ENCODE results near the gene YARS2. TPM values are rescaled to one million over a fixed set of nuclear protein-coding genes. Genes with fewer than 3 reads are reported as not detected.

YARS2 gene
- total and polyA plus RNA-seq, 2 experiments from 2014 or later: 73.0 to 76.7 TPM

DNA sequence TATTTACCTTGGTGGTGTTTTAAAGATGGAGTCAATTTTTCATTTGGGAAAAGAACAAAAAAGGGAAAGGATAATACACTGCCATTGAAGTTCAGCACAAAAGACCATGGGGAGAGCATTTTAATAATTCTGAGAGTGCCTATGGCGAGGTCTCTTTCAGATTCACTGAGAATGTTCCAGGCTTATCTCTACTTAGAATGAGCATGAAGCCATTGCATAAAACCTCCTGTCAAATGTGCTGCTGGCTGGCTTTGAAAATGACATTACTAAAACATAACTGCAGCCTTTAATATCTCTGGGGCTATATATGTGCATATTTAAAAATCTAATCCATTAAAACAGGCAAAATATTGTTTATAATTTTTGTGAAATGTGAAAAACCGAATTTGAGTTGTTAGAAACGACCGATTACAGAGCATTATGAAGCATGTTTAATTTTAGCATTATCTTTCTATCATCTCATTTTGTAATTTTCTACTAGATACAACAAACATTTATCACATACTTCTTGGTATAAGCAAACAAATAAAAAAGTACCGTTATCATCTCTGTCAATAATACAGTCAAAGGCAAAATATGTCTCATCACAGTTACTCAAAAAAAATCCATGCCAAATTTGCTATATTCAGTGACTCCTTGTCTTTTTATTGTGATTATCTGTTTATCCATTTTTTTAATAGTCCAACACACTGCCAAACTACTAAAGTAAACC, 45.7 kb upstream of the YARS2 start:
- Histone ChIP-seq H3K9me2 (ENCODE audit: insufficient read depth) (no peaks in the 10 kb centered on the region), H3K27me3 (ENCODE audit: insufficient read depth) (no peaks in the 10 kb centered on the region), H3F3A (replicated peaks; ENCODE audit: low read depth) (no peaks in the 10 kb centered on the region), H3K27ac (ENCODE audit: low read depth) (no peak overlapping the region), H3K4me2 (no peak overlapping the region), H3K36me3 (ENCODE audit: insufficient read depth) (0 out of 2 replicates have a peak, but pooled peaks cover 10% of the 10 kb centered on the region), H3K4me3 (no peak overlapping the region), H4K20me1 (replicated peaks; ENCODE audit: insufficient read depth) (no peaks in the 10 kb centered on the region), H3K4me1 (ENCODE audit: insufficient read depth) (no peaks in the 10 kb centered on the region), H2AFZ (no peak overlapping the region), H3K79me2 (replicated peaks; ENCODE audit: insufficient read depth) (no peaks in the 10 kb centered on the region)
- no peak for TF ChIP-seq NANOG (IDR thresholded peaks at IDR 0.05; ENCODE audit: borderline replicate concordance)
- no peak for TF ChIP-seq POLR2AphosphoS5 (IDR thresholded peaks at IDR 0.05; ENCODE audit: low read depth)
- TF ChIP-seq, protein P1, sequence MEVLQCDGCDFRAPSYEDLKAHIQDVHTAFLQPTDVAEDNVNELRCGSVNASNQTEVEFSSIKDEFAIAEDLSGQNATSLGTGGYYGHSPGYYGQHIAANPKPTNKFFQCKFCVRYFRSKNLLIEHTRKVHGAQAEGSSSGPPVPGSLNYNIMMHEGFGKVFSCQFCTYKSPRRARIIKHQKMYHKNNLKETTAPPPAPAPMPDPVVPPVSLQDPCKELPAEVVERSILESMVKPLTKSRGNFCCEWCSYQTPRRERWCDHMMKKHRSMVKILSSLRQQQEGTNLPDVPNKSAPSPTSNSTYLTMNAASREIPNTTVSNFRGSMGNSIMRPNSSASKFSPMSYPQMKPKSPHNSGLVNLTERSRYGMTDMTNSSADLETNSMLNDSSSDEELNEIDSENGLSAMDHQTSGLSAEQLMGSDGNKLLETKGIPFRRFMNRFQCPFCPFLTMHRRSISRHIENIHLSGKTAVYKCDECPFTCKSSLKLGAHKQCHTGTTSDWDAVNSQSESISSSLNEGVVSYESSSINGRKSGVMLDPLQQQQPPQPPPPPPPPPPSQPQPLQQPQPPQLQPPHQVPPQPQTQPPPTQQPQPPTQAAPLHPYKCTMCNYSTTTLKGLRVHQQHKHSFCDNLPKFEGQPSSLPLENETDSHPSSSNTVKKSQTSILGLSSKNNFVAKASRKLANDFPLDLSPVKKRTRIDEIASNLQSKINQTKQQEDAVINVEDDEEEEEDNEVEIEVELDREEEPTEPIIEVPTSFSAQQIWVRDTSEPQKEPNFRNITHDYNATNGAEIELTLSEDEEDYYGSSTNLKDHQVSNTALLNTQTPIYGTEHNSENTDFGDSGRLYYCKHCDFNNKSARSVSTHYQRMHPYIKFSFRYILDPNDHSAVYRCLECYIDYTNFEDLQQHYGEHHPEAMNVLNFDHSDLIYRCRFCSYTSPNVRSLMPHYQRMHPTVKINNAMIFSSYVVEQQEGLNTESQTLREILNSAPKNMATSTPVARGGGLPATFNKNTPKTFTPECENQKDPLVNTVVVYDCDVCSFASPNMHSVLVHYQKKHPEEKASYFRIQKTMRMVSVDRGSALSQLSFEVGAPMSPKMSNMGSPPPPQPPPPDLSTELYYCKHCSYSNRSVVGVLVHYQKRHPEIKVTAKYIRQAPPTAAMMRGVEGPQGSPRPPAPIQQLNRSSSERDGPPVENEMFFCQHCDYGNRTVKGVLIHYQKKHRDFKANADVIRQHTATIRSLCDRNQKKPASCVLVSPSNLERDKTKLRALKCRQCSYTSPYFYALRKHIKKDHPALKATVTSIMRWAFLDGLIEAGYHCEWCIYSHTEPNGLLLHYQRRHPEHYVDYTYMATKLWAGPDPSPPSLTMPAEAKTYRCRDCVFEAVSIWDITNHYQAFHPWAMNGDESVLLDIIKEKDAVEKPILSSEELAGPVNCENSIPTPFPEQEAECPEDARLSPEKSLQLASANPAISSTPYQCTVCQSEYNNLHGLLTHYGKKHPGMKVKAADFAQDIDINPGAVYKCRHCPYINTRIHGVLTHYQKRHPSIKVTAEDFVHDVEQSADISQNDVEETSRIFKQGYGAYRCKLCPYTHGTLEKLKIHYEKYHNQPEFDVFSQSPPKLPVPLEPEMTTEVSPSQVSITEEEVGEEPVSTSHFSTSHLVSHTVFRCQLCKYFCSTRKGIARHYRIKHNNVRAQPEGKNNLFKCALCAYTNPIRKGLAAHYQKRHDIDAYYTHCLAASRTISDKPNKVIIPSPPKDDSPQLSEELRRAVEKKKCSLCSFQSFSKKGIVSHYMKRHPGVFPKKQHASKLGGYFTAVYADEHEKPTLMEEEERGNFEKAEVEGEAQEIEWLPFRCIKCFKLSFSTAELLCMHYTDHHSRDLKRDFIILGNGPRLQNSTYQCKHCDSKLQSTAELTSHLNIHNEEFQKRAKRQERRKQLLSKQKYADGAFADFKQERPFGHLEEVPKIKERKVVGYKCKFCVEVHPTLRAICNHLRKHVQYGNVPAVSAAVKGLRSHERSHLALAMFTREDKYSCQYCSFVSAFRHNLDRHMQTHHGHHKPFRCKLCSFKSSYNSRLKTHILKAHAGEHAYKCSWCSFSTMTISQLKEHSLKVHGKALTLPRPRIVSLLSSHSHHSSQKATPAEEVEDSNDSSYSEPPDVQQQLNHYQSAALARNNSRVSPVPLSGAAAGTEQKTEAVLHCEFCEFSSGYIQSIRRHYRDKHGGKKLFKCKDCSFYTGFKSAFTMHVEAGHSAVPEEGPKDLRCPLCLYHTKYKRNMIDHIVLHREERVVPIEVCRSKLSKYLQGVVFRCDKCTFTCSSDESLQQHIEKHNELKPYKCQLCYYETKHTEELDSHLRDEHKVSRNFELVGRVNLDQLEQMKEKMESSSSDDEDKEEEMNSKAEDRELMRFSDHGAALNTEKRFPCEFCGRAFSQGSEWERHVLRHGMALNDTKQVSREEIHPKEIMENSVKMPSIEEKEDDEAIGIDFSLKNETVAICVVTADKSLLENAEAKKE (CRISPR knock-in tag; IDR thresholded peaks at IDR 0.05): no peak
- TF ChIP-seq, protein P2, sequence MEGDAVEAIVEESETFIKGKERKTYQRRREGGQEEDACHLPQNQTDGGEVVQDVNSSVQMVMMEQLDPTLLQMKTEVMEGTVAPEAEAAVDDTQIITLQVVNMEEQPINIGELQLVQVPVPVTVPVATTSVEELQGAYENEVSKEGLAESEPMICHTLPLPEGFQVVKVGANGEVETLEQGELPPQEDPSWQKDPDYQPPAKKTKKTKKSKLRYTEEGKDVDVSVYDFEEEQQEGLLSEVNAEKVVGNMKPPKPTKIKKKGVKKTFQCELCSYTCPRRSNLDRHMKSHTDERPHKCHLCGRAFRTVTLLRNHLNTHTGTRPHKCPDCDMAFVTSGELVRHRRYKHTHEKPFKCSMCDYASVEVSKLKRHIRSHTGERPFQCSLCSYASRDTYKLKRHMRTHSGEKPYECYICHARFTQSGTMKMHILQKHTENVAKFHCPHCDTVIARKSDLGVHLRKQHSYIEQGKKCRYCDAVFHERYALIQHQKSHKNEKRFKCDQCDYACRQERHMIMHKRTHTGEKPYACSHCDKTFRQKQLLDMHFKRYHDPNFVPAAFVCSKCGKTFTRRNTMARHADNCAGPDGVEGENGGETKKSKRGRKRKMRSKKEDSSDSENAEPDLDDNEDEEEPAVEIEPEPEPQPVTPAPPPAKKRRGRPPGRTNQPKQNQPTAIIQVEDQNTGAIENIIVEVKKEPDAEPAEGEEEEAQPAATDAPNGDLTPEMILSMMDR (conservative IDR thresholded peaks at IDR 0.05; ENCODE audit: low read depth in 2 of 2): no peak
- TF ChIP-seq, protein P3, sequence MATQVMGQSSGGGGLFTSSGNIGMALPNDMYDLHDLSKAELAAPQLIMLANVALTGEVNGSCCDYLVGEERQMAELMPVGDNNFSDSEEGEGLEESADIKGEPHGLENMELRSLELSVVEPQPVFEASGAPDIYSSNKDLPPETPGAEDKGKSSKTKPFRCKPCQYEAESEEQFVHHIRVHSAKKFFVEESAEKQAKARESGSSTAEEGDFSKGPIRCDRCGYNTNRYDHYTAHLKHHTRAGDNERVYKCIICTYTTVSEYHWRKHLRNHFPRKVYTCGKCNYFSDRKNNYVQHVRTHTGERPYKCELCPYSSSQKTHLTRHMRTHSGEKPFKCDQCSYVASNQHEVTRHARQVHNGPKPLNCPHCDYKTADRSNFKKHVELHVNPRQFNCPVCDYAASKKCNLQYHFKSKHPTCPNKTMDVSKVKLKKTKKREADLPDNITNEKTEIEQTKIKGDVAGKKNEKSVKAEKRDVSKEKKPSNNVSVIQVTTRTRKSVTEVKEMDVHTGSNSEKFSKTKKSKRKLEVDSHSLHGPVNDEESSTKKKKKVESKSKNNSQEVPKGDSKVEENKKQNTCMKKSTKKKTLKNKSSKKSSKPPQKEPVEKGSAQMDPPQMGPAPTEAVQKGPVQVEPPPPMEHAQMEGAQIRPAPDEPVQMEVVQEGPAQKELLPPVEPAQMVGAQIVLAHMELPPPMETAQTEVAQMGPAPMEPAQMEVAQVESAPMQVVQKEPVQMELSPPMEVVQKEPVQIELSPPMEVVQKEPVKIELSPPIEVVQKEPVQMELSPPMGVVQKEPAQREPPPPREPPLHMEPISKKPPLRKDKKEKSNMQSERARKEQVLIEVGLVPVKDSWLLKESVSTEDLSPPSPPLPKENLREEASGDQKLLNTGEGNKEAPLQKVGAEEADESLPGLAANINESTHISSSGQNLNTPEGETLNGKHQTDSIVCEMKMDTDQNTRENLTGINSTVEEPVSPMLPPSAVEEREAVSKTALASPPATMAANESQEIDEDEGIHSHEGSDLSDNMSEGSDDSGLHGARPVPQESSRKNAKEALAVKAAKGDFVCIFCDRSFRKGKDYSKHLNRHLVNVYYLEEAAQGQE (IDR thresholded peaks at IDR 0.05; ENCODE audit: unreplicated experiment): no peak
- TF ChIP-seq ZNF114 (CRISPR knock-in tag; IDR thresholded peaks at IDR 0.05): no peak
- Mint-ChIP-seq H3K27ac (no peak overlapping the region), H3K4me1 (no peaks in the 10 kb centered on the region), H3K4me3 (no peak overlapping the region), H3K36me3 (ENCODE audit: low read depth) (peaks cover 16% of the 10 kb centered on the region; the same call in 2 of the 3 replicates), H3K27me3 (ENCODE audit: insufficient read depth, low read depth, poor library complexity) (peaks cover 4% of the 10 kb centered on the region), H3K9me3 (peaks cover 3% of the 10 kb centered on the region; the same call in 2 of the 3 replicates)
- ATAC-seq (no peak), DNase-seq (ENCODE audit: low spot score) (no peak)
